Natural killer cell (primary cell): ENCODE results near the gene DVL3. TPM values are rescaled to one million over a fixed set of nuclear protein-coding genes. Genes with fewer than 3 reads are reported as not detected.

Experiments used
- ATAC-seq, 3 donors: fragments of 150-1000 bp in 2 of 3; fragments of 200-7000 bp in 1 of 3; cut with Tn5 transposase; 1 replicate in 1 of 3; 2 replicates in 2 of 3; pipeline ENCODE4 v1.10.0; 2021; ENCODE audit warnings: mild to moderate bottlenecking in 2 of 3, moderate library complexity in 2 of 3
- DNase-seq, 2 donors: peaks; one replicate each; pipeline versions ENCODE4 v3.0.0 to v3.0.0-alpha.2; 2013 to 2021; ENCODE audit warnings: mixed read lengths in 1 of 2
- H3K27ac ChIP-seq: one replicate; pipeline ENCODE4 v1.5.1; 2013; ENCODE audit warnings: mild to moderate bottlenecking, low read length
- H3K27me3 ChIP-seq: one replicate; pipeline ENCODE4 v1.6.1; 2013; ENCODE audit warnings: low read length; ENCODE audit not compliant: control insufficient read depth, insufficient read depth
- H3K36me3 ChIP-seq: one replicate; pipeline ENCODE4 v1.6.1; 2013; ENCODE audit warnings: low read length; ENCODE audit not compliant: control insufficient read depth, insufficient read depth
- H3K4me1 ChIP-seq: one replicate; pipeline ENCODE4 v1.6.1; 2013; ENCODE audit warnings: low read length; ENCODE audit not compliant: control insufficient read depth, insufficient read depth
- H3K4me3 ChIP-seq: one replicate; pipeline ENCODE4 v1.5.1; 2013; ENCODE audit warnings: low read length
- H3K9me3 ChIP-seq: one replicate; pipeline ENCODE4 v1.6.1; 2013; ENCODE audit warnings: low read length; ENCODE audit not compliant: control insufficient read depth, insufficient read depth
- H3K27ac Mint-ChIP-seq, 2 donors: one replicate each; pipeline ENCODE4 v1.8.0; 2022; ENCODE audit warnings: mild to moderate bottlenecking in 2 of 2, mixed read lengths in 2 of 2, moderate library complexity in 1 of 2
- H3K27me3 Mint-ChIP-seq, 2 donors: one replicate each; pipeline ENCODE4 v1.8.0; 2022; ENCODE audit warnings: low read depth in 2 of 2, mixed read lengths in 2 of 2
- H3K36me3 Mint-ChIP-seq: one replicate; pipeline ENCODE4 v1.8.0; 2022; ENCODE audit warnings: mixed read lengths
- H3K4me1 Mint-ChIP-seq, 2 donors: one replicate each; pipeline ENCODE4 v1.8.0; 2022; ENCODE audit warnings: mixed read lengths in 2 of 2
- H3K4me3 Mint-ChIP-seq: one replicate; pipeline ENCODE4 v1.8.0; 2022; ENCODE audit warnings: mild to moderate bottlenecking, moderate library complexity, mixed read lengths
- H3K9me3 Mint-ChIP-seq, 2 donors: one replicate each; pipeline ENCODE4 v1.8.0; 2022; ENCODE audit warnings: mixed read lengths in 2 of 2
- CTCF ChIP-seq: fragments of 200-600 bp; IDR thresholded peaks from one replicate; pipeline ENCODE4 v1.8.0; 2022; ENCODE audit warnings: antibody characterized with exemption
- WGBS: methylation state at CpG from one replicate; pipeline ENCODE4 v1.1.7; 2013; ENCODE audit warnings: missing lambda C conversion rate; ENCODE audit not compliant: insufficient coverage; 5-methylcytosine and 5-hydroxymethylcytosine counted together
- intact Hi-C: fragments of 100-400 bp; cut with micrococcal nuclease; formaldehyde crosslinking; loops from one replicate; pipeline ENCODE4 v1.14.2; 2022
- total RNA-seq, 4 donors: library from RNA; stranded (reverse); fragments of 120-200 nt in 1 of 4; gene quantifications; one replicate each; pipeline versions ENCODE4 v1.2.3 to v1.2.4, GENCODE V29; 2013 to 2022

The DVL3 gene
- total RNA-seq, 3 donors from 2014 or later (not counting 1 experiment from before 2014, with no cell fraction given), result 59.1 to 77.5 (median 59.7) TPM

DNA sequence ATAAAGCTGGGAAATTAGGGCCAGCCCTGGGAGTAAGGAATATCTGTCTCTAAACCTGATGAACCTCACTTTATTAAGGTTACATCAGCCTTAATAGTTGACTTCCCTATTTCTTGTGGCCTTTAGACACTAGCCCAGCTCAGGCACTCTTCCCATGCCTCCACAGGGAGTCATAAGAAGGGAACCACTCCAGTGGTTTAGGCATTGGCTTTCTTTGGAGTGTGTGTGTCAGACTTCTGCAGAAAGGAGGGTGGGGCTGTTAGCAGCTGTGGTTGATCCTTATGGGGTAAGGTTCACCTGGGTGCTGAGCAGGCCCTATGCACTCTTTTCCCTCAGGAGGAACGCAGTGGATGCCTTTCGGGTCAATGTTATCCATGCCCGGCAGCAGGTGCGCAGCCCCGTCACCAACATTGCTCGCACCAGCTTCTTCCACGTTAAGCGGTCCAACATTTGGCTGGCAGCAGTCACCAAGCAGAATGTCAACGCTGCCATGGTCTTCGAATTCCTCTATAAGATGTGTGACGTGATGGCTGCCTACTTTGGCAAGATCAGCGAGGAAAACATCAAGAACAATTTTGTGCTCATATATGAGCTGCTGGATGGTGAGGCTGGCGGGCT lies 23.5 kb downstream of the DVL3 start:
- H3K4me3 ChIP-seq, result no peak overlapping the region
- no peak overlapping the region for H3K4me3 Mint-ChIP-seq
- DNase-seq (no peak), ATAC-seq (no peak)
- peaks cover 25 to 31% of the 10 kb centered on the region in 2 donors for H3K4me1 Mint-ChIP-seq
- no peaks in the 10 kb centered on the region for H3K9me3 Mint-ChIP-seq
- H3K9me3 ChIP-seq, result no peaks in the 10 kb centered on the region
- 98% methylated on average over 13 of the region's 13 CpGs for WGBS
- H3K36me3 Mint-ChIP-seq, result no peaks in the 10 kb centered on the region
- H3K4me1 ChIP-seq, result peaks cover 30% of the 10 kb centered on the region
- H3K27ac Mint-ChIP-seq, result peak overlapping the region in 1 of 2 donors; percentile 34
- H3K36me3 ChIP-seq, result peaks cover 65% of the 10 kb centered on the region
- H3K27me3 ChIP-seq, result no peaks in the 10 kb centered on the region
- H3K27ac ChIP-seq, result no peak overlapping the region
- no peak for TF ChIP-seq CTCF
- intact Hi-C loops, result no loop called here
- no peaks in the 10 kb centered on the region for H3K27me3 Mint-ChIP-seq

DNA sequence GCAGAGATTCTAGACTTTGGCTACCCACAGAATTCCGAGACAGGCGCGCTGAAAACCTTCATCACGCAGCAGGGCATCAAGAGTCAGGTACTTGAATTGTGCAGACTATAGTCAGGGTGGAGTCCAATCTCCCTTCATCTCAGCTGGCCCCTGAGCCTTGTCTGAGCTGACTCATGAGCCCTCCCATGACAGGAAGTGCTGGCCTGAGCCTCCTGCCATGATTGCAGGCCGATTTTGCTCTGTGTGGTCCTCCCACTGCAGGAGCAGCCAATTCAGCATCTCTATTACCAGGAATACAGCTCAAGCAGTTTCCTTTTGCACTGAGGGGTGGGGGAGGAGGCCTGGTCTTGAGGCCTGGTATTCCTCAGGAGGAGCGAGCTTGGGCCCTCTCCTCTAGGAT lies 25.0 kb downstream of the DVL3 start:
- WGBS, result 94% methylated on average over 6 of the region's 6 CpGs
- H3K9me3 ChIP-seq, result no peaks in the 10 kb centered on the region
- DNase-seq, result no peak
- intact Hi-C loops, result no loop called here
- H3K27ac ChIP-seq, result no peak overlapping the region
- no peak overlapping the region for H3K4me3 ChIP-seq
- TF ChIP-seq CTCF, result no peak
- no peaks in the 10 kb centered on the region for H3K36me3 Mint-ChIP-seq
- no peak for ATAC-seq
- peaks cover 25% of the 10 kb centered on the region for H3K4me1 ChIP-seq
- peaks cover 65% of the 10 kb centered on the region for H3K36me3 ChIP-seq
- H3K4me3 Mint-ChIP-seq, result no peak overlapping the region
- no peaks in the 10 kb centered on the region for H3K27me3 ChIP-seq
- no peaks in the 10 kb centered on the region for H3K9me3 Mint-ChIP-seq
- H3K27ac Mint-ChIP-seq, result no peak overlapping the region
- no peaks in the 10 kb centered on the region for H3K27me3 Mint-ChIP-seq
- H3K4me1 Mint-ChIP-seq, result peaks cover 21 to 33% of the 10 kb centered on the region in 2 donors

DNA sequence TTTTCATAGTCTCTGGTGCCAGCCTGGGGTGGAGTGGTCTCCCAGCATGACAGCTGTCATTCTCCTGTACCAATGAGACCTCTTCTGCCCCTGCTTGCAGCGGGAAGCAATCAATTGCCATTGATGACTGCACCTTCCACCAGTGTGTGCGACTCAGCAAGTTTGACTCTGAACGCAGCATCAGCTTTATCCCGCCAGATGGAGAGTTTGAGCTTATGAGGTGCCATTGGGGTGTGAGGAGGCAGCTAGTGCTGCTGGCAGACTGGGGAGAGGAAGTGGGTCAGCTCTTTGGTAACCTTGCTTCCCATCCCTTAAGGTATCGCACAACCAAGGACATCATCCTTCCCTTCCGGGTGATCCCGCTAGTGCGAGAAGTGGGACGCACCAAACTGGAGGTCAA lies 26.4 kb downstream of the DVL3 start:
- 97% methylated on average over 9 of the region's 9 CpGs for WGBS
- Mint-ChIP-seq H3K27me3 (no peaks in the 10 kb centered on the region), H3K36me3 (no peaks in the 10 kb centered on the region), H3K4me3 (no peak overlapping the region), H3K4me1 (peaks cover 18 to 33% of the 10 kb centered on the region in 2 donors), H3K9me3 (no peaks in the 10 kb centered on the region), H3K27ac (no peak overlapping the region)
- H3K27ac ChIP-seq, result no peak overlapping the region
- no peak overlapping the region for H3K4me3 ChIP-seq
- DNase-seq (no peak), ATAC-seq (no peak)
- intact Hi-C loops, result no loop called here
- TF ChIP-seq CTCF, result no peak
- H3K9me3 ChIP-seq, result no peaks in the 10 kb centered on the region
- no peaks in the 10 kb centered on the region for H3K27me3 ChIP-seq
- H3K4me1 ChIP-seq, result peaks cover 21% of the 10 kb centered on the region
- H3K36me3 ChIP-seq, result peaks cover 65% of the 10 kb centered on the region

- TF ChIP-seq CTCF, result no peak
- Histone ChIP-seq H3K36me3 (peaks cover 54% of the 10 kb centered on the region), H3K4me1 (peaks cover 28% of the 10 kb centered on the region), H3K4me3 (no peak overlapping the region), H3K27ac (no peak overlapping the region), H3K27me3 (no peaks in the 10 kb centered on the region), H3K9me3 (no peaks in the 10 kb centered on the region)
- Mint-ChIP-seq H3K27me3 (no peaks in the 10 kb centered on the region), H3K4me3 (no peak overlapping the region), H3K9me3 (no peaks in the 10 kb centered on the region), H3K36me3 (no peaks in the 10 kb centered on the region), H3K27ac (no peak overlapping the region), H3K4me1 (peaks cover 32 to 36% of the 10 kb centered on the region in 2 donors)
- ATAC-seq (no peak), DNase-seq (no peak)
- WGBS, result 93% methylated on average over 5 of the region's 5 CpGs
- intact Hi-C loops, result no loop called here
These were observed 28.5 kb downstream of the DVL3 start for GRCh38 chr3:184183679-184184078.
